NCI-H1436 (cell line): ENCODE measurements around the gene WNT3A.

Source experiments
- DNase-seq: peaks from one replicate; lab custom pipeline; 2025; lab: John Stamatoyannopoulos, UW

WNT3A gene

DNA sequence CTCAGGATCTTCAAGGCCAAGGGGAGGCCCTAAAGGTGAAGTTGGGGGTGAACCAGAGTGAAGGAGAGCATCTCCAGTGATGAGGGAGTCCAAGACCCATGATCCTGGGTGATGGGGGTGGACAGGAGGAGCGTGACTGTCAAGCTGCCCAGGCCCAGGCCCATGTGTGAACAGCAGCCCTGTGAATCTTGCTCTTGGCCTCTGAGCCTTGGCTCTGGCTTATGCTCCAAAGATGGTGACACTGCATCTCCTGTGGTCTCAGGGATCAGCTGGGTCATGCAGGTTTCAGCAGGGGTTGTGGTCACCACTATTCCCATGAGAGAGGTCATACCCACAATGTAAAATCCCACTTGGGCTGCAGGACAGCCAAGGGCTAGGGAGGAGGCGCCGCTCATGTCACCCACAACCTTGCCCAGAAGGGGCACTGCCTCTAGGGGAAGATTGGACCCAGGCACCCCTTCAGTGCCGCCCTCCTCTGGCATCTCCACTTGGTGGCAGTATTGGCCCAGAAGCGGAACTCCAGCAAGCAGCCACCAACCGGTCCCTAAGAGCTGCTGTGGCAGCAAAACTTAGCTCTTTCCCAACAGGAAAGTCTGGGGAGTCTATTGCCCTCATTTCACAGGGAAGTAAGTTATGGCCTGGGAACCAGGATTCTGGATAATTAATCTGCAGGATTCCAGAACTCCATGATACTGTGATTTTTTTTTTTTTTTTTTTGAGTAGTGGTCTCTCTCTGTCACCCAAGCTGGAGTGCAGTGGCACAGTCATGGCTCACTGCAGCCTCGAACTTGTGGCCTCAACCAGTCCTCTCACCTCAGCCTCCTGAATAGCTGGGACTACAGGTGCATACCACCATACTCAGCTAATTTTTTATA is 7.5 kb upstream of the WNT3A start:
- peak; percentile 78 for DNase-seq

- DNase-seq = no peak
Measured at GRCh38 chr1:228000416-228000815, 6.4 kb upstream of the WNT3A start.

DNA sequence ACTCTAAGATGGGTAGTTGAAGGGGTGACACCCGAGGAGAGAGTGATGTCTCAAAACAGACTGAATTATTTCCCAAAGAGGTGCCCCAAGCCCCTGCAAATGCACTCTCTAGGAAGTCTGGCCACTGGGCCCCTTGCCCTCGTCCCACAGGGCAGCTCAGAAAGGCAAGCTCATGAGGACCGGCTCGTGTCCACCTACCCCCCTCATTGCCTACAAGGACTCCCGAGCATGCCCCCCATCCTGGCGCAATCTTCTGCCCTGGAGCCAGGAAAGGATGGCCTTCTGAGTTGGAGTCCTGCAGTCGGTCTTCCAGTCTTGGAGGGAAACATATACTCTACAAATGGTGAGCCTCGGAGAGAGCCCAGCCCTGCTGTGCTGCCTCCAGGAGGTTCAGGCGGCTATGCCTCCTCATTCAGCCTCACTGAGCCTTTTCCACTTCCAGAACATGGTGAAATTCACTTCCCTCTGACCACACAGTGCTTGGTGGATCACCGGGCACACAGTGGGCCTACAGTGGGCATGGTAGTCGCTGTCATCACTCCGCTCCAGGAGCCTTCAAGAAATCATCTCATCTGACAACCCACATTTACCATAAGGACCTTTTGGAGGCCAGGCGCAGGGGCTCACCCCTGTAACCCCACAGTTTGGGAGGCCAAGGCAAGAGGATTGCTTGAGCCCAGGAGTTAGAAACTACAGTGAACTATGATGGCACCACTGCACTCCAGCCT is 5.8 kb upstream of the WNT3A start:
- DNase-seq = no peak

DNA sequence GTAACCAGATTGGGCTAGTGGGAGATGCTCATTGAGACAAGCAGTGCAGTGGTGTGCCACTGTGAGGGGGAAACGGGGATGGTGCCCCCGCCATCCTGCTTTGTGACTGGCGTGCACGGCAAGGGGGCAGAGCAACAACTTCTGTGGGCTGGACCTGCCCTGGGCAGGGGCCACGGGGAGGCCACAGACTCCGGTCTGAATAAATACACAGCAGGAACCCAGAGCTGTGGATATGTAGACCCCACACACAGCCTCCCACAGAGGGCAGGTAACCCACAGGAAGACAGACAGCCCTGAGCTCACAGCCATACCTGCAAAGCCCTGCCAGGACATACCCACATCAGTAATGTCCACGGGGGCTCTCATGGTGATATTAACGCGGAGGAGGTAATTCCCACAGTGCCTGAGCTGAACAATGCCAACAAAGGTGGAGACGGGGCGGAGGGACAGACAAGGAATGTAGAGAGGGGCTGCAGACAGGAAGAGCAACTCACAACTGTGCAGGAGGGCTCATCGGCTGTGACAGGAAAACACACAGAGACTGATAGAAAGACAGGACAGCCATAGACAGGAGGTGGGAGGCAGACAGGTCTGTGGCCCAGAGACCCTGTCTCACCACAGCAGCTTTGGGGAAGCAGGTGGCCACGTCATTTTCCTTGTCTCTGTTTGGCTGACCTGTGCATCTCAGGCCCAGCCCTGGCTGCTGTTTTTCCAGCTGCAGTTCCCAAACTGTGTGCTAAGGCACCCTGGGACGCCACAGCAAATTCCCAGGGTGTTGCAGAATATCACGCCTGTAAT is 4.9 kb upstream of the WNT3A start:
- DNase-seq = no peak

DNA sequence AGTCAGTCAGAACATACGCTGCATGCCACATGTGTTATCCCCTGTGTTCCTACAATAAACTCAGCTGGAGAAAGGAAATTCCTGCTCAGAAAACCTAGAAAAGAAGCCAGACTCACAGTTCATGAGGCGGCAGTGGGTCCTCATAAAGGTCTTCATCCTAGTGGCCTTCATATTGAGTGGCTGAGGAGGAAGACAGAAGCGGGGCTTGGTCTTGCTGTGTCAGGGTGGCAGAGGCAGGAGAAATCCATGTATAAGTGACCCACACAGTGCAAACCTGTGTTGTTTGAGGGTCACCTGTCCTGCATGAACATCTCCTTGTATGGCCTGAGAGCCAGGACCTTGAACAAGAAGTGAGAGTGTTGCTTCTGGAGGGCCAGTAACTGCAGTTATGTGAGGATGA is 4.0 kb upstream of the WNT3A start:
- DNase-seq = no peak

GRCh38 chr1:228003461-228004330 is 3.1 kb upstream of the WNT3A start:
- no peak for DNase-seq

- peak; percentile 18 for DNase-seq
Measured at GRCh38 chr1:228004331-228004855, 2.4 kb upstream of the WNT3A start.

DNA sequence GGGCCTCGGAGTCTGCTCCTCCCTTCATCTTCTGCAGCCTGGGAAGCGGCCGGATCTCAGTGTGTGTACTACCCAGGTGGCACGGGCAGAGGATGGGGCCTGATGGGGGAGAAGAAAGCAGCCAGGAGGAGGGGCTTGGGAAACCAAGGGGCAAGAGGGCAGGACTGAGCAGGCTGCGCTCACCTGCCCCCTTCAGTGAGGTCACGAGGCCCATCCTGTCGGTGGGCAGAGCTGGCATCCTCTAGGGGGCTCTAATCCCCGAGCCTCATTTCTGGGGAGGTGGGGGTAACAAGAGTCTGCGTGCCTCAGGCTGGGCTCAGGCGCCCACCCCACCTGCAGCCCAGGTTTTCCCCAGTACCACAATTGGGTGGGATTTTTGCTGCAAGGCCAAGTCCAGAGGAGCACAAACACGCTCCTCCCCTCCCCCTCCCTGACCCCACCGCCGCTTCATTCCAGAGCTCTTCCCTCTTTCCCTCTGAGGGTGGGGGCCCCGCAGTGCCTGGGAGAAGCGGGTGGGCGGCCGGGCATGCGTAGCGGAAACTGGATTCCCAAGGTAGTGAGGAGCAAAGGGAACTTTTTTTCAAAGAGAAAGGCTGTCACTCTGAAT is 1.8 kb upstream of the WNT3A start:
- no peak for DNase-seq

GRCh38 chr1:228005511-228006033 is 1.2 kb upstream of the WNT3A start:
- no peak for DNase-seq

DNA sequence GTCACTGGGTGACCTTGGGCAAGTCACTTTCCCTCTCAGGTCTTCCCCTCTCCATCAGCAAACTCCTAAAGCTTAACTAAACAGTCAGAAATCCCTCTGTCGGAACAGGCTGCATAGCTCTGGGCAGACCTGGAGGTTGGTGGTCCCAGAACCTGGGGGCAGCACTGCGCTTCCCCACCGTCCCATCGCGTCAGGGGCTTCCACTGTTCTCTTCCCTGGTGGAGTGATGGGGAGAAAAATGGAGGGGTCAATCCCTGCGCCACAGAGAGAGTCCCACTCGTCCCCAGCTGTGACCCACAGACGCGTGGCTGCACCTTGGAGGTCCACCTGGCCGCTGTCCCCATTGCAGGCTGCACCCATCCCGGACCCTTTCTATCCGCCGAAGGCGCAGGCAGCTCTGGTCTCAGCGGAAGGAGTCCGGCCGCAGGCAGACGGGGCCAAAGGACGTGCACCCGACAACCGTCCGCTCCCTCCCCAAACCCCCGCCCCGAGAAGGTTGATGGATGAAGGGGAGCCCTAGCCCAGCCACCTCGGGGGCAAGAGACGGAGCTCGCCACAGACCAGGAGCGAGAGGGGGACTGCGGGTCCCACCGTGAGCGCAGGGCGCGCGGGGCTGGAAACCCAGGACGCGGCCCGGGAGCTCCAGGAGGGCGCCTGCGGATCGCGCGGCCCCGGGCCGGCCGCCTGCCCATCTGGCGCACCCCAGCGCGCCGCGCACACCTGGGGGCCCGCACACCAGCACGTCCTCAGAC is 588 bp upstream of the WNT3A start:
- DNase-seq = no peak

GRCh38 chr1:228007049-228007800 is 427 bp downstream of the WNT3A start:
- no peak for DNase-seq

DNA sequence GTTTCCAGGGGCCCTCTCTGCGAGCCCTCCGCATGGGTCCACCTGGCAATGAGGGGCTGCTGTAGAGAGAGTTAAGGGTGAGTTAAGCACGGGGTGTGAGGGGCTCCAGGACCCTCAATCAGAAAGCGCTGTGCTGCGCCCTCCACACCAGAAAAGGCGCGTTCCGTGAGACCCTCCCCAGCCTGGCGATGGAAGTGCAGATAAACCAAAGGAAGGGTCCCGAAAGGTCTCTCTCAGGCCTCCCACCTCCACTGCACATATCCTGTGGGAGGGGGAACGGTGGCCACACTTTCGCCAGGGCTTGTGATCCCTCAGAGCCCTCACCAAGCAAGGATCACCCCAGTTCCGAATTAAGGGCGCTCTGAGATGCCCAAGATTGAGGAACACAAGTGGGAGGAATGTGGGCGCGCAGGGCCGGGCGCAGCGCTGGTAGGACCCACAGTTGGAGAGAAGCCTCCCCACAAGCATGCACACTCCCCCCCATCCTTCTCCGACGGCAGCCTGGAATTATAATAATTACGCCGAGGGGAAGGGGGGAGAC is 1.1 kb downstream of the WNT3A start:
- no peak for DNase-seq

GRCh38 chr1:228008391-228009115 is 1.8 kb downstream of the WNT3A start:
- DNase-seq = no peak

DNA sequence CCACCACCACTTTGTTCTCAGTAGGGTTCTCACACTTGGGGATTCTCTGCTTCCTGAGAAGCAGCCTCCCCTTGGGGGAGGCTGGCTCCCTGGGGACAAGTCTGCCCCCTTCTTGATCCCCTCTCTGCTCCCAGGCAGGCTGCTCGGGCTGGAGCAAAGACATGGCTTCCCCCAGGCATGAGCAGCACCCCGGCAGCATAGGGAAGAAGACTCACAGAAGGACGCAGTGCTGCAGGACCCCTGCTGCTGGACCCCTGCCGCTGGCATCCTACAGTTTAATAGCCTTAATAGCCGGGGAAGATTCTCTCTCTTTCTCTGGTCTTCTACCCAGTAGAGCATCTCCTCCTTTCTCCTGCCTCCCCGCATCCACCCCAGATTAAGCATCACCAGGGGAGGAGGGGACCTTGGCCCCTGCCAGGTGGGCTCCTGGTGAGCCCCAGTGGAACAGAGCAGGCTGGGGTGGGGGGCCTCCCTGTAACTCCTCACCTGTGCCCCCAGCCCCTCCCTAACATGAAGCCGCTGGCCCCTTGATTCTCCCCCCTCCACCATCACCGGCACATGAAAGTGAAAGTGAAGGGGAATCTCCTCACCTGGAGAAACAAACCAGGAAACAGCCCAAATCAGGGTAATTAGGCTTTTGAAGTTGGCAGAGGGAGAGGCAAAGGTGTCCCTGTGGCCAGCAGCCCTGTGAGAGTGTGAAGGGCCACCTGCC is 2.5 kb downstream of the WNT3A start:
- no peak for DNase-seq

DNA sequence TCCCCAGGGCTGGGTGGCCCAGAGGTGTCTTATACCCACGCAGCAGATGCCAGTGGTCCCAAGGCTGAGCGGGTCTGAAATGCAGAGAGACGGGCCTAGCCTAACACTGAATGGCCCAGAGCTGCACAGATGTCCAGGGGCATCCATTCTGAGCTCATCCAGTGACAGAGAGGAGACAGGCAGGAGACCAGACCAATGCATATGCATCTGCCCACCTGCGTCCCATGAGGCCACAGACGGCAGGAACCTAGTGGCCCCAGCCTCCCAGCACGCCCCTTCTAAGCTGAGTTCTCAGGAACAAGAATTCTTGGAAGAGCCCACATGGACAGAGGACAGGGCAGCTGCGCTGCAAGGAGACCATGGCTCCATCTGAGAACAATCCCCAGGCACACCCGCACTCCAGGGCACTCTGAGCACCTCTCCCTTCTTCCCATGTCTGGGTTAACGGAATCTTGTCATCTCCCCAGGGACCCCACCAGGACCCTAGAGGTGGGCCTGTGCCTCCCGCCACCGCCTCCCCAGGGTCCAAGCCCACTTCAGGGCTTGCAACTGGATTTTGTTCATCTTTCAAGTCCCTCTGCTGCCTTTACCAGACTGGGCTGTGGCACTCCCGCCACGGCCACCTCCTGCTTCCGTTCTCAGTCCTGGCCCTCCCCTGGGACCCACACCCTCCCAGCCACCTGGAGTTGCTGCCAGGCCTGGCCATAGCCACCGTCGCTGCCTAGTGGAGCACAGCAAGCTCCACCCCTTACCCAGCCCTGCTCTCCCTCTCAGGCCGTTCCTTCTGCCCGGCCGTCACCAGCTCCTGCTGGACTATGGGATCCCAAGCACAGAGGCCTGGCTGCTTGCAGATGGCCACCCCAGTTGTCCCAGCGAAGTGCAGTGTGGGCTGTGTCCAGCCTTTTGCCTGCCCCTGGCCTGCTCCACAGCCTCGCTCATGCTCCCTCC is 3.3 kb downstream of the WNT3A start:
- DNase-seq = no peak

GRCh38 chr1:228010921-228011320 is 4.1 kb downstream of the WNT3A start:
- no peak for DNase-seq
